ENCODE measurements around the gene CLECL1.
"Not testable (repeated sequence)": the region's sequence is repeated elsewhere in the genome, so short reads cannot be mapped to it uniquely, and the experiment has no call there.

The CLECL1 gene

DNA sequence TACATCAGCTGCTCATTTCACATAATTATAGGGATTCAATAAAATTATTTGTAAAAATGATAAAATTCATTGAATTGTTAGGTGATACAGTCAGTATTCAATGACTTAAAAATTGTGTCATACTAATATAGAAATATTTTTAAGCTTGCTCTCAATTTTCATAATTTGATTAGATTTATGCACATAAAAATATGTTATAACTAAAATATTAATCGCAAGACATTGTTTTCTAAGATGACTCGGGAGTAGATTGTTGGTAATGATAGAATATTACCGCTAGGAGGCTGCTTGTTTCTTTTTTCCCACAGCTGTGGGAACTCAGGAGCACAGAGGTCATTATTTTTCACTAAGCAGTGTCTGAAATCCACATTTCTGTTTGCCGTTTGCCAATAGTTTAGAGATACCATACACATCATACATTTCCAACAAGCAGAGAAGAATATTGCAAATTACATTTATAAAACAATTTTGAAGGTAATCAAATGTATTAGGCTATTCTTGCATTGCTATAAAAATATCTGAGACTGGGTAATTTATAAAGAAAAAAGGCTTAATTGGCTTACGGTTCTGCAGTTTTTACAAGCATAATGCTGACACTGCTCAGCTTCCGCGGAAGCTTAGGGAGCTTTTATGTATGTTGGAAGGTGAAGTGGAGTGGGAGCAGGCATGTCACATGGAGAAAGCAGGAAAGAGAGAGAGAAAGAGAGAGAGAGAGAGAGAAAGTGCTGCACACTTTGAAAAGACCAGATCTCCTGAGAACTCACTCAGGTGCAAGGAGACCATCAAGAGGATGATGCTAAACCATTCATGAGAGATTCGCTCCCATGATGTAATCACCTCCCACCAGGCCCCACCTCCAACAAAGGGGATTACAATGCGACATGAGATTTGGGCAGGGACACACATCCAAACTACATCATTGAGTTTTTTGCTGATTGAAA is 18.6 kb upstream of the CLECL1 start:
- DNase-seq (ENCODE audit: low spot score): peak; percentile 65

DNA sequence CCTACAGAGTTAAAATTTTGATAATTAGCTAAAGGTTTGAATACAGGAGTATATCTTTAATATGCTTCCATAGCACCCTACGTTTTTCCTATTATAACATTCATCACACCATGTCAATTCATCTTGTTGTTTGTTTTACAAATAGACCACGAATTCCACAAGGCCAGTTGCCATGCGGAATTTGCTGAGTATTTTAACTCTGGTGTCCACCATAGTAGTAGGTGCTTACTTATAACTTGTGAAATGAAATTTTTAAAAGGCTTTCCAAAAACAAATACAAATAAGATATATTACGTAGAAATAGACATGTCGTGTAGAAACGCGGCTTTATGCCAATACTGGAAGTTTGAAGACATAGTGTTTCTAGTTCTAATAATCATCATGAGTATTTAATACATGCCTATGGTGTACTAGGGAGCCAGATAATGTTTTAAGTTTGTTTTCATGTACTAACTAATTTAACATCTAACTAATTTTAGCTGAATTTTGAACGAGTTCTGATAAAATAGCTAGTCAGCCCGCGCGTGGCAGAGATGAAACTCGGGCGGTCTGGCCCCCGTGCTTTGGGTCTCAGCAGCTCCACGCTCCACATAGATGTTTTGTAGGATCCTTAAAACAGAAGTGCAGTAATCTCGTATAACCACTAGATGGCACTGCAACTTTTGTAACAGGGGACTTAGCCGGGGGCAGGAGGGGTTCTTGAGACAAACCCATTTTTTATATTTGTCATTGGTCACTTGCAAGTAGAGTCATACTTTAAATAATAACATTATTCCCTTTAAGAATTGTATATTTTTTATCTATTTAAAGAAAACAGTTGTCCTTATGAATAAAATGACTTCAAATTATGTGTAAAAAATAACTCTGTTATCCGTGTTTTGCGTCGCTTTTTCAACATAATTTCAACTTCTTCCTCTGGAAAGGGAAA is 17.6 kb upstream of the CLECL1 start:
- DNase-seq (ENCODE audit: low spot score): peak; percentile 85

DNA sequence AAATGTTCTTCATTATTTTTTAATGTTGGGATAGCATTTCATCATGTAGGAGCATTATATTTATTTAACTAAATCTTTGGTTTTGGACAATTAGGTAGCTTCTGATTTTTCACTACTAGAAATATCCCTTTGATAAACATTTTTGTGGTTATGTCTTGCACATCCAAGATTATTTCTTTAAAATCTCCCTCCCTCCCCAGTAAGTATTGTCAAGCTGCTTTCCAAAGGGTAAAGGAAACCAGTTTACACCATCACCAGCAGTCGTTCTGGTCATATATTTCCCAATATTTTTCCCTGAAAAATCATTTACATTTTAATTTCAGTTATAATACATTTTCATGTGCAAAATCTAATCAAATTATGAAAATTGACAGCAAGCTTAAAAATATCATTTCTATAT is 16.7 kb upstream of the CLECL1 start:
- no peak for DNase-seq (ENCODE audit: low spot score)

DNA sequence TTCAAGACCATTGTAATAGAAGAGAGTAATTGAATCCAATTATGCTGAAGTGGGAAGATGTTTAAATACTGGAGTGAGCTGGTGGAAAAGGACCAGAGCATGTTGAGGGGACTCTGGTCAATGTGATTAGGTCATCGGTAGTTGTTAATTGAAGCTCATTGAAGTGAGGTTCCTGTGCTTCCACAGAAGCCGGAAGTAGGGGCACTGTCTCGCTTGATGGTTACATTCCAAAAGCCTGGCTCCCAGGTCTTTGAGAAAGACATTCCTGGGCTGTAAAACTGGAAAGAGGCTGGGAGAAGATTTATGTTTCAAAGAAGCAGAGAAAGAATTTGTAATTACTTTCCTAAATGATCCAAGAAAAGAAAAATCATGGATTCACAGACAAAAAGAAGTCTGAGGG is 12.3 kb upstream of the CLECL1 start:
- no peak for DNase-seq (ENCODE audit: low spot score)

DNA sequence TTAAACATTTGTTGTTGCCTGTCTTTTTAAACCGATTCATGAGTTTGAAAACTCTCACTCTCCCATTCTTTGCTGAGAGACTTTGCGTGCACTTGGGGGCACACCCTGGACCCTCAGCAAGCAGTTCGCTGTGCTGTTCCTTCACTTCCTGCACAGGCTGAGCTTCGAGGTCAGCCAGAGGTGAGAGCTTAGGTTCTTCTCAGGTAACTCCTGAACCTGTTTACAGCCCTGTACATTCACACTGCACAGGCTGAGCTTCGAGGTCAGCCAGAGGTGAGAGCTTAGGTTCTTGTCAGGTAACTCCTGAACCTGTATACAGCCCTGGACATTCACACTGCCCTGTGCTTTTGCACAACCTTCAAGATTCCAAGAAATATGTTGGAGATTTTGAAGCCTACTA is 9.8 kb upstream of the CLECL1 start:
- DNase-seq (ENCODE audit: low spot score): no peak

DNA sequence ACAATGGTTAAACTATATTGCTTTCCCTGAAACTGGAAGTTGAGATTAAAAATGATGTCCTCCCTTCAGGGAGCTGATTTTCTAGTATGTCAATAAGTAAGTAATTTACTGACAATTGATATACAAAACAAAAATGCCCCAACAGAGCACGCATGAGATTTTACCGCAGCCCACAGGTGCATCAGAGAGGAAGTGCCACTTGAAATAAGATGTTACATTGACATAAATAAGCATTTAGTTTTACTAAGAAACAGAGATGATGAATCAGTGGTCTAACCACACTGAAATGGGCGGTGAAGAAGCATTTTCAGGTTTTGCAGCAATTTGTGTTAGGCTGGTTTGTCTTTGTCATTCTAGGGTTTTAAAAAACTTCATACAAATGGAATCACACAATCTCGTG is 8.8 kb upstream of the CLECL1 start:
- no peak for DNase-seq (ENCODE audit: low spot score)

DNA sequence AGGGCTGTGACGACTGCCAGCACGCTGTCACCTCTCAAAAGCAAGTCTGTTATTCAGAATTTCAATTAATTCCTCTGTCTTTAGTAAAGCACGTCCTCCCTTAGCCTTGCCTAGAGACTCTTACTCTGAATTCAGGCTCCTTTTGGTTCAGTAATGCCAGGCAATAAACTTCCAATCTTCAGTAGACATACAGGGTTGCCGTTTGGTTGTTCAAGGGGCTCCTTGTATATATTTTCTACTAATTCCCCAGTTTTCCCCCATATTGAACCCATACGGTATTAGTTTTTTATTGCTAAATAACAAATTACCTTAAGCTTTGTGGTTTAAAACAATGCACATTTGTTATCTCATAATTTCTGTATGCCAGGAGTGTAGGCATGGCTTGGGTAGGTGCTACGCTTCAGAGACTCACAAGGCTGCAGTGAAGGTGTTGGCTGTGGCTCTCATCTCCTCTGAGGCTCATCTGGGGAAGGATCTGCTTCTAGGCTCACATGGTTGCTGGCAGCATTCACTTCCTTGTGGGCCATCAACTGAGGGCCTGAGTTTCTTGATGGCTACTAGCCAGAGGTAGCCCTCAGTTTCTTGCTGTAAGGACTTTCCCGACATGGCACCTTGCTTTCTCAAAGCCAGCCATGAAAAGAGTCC is 7.3 kb upstream of the CLECL1 start:
- DNase-seq (ENCODE audit: low spot score): no peak

DNA sequence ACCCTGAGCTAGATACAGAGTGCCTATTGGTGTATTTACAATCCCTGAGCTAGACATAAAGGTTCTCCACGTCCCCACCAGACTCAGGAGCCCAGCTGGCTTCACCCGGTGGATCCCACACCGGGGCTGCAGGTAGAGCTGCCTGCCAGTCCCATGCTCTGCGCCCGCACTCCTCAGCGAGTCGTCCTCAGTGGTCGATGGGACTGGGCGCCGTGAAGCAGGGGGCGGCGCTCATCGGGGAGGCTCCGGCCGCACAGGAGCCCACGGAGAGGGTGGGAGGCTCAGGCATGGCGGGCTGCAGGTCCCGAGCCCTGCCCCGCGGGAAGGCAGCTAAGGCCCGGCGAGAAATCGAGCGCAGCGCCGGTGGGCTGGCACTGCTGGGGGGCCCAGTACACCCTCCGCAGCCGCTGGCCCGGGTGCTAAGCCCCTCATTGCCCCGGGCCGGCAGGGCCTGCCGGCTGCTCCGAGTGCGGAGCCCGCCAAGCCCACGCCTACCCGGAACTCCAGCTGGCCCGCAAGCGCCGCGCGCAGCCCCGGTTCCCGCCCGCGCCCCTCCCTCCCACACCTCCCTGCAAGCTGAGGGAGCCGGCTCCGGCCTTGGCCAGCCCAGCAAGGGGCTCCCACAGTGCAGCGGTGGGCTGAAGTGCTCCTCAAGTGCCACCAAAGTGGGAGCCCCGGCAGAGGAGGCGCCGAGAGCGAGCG is 6.7 kb upstream of the CLECL1 start:
- not testable (repeated sequence) for DNase-seq (ENCODE audit: low spot score)

DNA sequence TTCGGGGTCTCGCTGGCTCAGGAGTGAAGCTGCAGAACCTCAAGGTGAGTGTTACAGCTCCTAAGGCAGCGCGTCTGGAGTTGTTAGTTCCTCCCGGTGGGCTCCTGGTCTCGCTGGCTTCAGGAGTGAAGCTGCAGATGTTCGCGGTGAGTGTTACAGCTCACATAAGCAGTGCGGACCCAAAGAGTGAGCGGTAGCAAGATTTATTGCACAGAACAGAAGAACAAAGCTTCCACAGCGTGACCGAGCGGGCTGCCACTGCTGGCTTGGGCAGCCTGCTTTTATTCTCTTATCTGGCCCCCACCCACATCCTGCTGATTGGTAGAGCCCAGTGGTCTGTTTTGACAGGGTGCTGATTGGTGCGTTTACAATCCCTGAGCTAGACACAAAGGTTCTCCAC is 6.0 kb upstream of the CLECL1 start:
- not testable (repeated sequence) for DNase-seq (ENCODE audit: low spot score)

DNA sequence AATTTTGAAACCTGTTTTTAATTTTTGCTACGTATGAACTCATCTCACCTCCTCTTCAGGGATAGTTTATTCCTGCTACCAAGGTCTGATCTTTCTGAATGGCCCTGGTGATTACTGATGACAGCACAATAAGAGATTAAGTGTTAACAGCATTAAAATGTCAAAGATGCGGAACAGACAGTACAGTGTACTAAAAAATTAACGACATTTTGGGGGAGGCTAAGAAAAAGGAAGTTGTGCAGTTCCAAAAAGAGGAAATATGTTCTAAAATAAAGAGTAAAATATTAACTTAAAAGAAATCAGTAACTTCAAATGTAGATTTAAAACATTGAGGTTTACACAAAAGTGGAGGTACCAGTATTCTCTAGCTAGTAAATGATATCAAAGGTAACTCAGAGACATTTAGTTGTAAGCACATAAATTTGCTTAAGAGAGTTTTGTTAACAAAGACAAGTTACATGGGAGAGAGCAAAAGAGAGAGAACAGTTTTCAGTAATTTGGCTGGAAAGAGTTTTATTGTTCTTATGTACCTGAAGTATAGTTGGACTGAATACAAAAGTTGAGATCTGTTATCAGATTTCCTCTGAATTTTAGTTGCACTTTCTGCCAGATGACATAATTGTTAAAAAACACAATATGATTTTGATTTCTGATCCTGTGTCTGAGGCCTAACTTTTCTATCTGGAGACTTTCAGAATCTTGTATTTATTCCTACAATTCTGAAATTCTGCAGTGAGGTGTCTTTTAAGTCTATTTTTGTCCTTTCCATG is 4.2 kb upstream of the CLECL1 start:
- DNase-seq (ENCODE audit: low spot score): no peak

DNA sequence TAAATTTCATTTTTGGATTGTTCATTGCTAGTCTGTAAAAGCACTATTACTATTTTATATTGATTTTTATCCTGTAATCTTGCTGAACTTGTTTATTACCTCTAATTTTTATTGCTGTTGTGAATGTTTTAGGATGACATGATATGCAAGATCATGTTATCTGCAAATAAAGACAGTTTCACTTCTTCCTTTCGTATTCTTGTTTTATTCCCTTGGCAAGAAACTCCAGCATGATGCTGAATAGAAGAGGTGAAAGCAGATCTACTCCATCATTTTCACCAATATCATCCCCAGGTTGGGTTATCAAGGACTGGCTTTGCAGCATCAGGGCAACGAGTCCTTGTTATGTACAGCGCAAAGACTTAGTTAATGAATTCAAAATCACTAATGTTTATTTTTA is 2.7 kb upstream of the CLECL1 start:
- DNase-seq (ENCODE audit: low spot score): no peak

DNA sequence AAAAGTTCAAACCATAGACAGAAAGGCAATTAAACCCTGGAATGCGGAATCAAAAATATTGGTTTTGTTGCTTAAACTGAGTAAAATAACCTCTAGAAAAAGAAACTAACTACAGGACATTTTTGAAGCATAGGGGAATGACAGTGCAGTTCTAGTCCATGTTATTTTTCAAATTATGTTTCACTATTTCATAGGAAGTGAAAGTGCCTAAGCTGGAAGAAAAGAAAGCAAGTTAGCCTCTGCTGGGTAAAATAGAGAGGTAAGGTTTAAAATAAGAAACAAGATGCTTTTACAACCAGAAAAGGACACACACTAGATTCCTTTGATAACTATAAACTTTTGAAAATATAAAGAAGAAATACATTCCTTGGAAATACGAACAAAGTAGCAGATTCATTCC is 1.1 kb downstream of the CLECL1 start:
- no peak for DNase-seq (ENCODE audit: low spot score)

DNA sequence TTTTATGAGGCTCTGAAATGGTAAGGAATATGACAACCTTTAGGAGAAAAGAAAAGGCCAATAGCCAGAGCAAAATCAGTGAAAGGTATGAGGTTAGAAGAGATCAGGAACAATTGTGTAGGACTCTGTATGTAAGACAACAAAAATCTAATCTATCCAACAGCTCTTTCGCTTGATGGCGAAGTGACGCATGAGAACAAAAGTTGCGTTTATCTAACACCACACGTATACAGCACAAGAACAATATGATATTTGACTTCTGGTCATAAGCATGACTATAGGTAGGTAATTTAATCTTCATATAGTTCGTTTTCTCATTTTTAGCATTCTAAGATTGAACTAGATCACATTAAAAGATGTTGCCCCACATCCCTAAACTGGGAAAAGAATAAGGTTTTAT is 1.5 kb downstream of the CLECL1 start:
- DNase-seq (ENCODE audit: low spot score): no peak

DNA sequence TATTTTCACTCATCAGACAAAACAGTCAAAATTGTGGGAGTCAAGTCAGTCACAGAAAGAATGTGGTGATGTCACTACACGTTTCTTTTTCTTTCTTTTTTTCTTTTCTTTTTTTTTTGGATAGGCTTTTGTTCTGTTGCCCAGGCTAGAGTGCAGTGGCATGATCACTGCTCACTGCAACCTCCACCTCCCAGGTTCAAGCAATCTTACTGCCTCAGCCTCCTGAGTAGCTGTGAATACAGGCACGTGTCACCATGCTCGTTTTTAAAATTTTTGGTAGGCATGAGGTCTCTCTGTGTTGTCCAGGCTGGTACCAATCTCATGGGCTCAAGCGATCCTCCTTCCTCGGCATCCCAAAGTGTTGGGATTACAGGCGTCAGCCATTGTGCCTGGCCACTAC is 2.3 kb downstream of the CLECL1 start:
- no peak for DNase-seq (ENCODE audit: low spot score)

DNA sequence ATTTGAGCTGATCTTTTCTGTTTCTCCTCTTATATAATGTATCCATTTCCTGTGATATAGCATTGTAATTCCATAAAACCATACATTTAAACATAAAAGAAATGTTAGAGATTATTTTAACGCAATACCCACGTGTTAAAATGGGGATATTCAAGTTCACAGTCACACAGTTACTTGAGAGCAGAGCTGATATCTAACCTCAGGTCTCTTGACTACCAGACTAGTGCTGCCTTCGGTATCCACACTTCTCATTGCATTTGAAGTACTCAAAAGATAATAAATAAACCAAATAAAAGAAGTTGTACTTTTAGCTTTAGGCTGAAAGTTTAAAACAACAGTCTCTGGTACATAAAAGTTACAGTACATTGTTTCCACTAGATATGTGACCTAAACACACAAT is 2.9 kb downstream of the CLECL1 start:
- DNase-seq (ENCODE audit: low spot score): no peak

DNA sequence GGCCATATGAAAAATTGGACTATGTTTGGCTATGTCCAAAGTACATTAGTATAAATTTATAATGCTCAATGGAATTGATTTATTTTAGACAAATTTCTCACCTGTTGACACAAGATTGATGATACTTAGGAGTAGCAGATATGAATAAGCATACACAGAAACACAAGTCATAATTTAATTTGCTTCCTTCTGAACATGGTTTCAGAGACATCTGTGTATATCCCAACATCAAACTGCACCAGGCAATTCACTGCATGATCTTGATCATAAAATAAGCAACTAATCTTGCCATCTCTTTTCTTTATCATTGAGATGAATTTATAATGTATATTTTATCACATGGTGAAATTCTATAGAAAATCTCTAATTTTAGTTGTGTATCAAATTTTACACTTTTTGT is 3.8 kb downstream of the CLECL1 start:
- no peak for DNase-seq (ENCODE audit: low spot score)

DNA sequence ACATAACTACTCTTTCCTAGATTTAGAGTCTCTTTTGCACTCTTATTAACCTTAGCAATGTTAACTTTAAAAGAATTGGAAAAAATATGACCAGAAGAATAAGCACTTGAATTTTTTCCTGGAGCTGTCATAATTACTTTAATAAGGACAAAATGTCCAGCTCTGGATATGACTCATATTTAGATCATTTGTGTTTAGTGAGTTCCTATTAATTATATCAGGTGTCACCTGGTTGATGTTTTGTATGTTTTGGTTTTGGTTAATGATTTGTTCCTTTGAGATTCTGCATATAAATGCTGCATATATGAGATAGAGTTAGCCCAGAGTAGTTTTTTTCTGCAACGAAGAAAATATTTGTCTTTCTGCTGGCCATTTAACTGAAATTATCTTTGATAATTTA is 5.1 kb downstream of the CLECL1 start:
- DNase-seq (ENCODE audit: low spot score): no peak

DNA sequence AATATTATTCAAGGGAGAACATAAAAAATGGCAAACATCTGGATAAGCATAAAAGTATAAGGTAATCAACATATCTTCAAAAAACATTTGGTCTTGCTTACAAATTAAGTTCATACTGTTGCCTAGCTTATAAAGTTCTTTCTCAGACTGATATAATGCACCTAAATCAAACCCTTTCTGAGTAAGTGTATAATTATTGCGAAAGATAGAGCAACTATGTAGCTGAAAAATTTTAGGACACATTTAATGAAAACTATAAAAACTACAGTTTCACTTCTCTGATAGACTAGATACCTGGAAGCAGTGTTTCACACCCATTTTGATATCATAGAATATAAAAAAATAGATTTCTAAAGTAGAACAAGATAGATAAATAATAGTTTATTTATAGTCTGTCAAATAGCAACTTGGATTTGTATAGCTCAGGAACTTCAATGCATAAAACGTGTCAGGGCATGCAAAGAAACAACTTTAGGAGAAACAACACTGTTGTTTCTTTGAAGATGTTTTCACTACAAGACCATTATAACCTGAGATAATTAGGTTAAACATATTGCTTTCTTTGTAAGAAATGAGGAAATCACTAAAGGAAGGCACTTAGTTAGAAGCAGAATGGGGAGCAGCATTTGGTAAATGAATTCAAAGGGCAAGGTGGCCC is 7.6 kb downstream of the CLECL1 start:
- DNase-seq (ENCODE audit: low spot score): no peak

DNA sequence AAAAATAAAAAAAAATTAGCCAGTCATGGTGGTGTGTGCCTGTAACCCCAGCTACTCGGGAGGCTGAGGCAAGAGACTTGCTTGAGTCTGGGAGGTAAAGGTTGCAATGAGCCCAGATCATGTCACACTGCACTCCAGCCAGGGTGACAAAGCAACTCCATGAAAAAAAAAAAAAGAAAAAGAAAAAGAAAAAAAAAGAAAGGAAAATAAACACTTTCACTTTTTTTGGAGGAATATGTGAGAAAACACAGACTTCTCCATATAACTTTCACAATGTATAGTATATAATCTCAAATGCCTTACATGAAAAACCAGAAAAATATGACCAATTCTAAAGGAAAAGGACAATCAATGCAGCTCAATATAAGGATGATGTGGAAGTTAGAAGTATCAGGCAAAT is 8.9 kb downstream of the CLECL1 start:
- no peak for DNase-seq (ENCODE audit: low spot score)

DNA sequence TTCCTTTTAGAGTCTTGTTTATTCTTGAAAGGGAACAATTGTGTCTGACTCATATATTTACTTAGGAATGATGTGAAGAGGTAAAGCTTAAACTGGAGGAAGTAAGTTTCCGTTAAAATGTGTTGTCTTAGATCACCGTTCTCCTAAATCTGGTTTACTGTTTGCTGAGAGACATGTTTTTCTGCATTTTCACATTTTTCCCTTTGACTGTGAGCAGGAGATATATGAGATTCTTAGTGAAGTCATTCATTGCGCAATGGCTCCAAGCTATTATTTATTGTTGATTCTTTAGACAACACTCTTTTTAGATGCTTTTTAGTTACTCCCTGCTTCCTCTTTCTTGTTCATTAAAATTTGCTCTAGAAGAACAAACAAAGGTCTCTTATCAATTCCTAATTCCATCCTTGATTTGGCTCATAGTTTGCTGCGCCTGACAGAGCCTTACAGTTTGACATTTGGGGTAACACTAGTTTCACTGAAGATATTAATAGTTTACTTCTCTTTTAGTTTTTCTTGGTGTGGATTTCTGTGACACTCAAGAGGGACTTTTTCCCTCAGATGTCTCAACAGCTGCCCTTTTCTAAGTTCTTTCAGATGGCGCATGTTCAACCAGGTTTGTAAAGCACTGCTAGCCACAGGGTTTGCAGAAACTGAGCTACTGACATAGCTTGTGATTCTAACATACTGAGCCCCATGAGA is 11.4 kb downstream of the CLECL1 start:
- DNase-seq (ENCODE audit: low spot score): peak; percentile 20
